Esophagus muscularis mucosa (tissue), 4 donors: ENCODE data around the gene LITAF.
"Not testable (repeated sequence)": the region's sequence is repeated elsewhere in the genome, so short reads cannot be mapped to it uniquely, and the experiment has no call there.

Experiments
- EP300 ChIP-seq: sonication (generic); formaldehyde crosslinking; IDR thresholded peaks from one replicate; pipeline ENCODE4 v1.6.1; 2017; ENCODE audit warnings: antibody characterized with exemption
- POLR2A ChIP-seq: fragments of 450-650 bp; IDR thresholded peaks from one replicate; pipeline ENCODE4 v1.6.1; 2017; ENCODE audit warnings: antibody characterized with exemption, moderate library complexity, mild to moderate bottlenecking, low read depth
- POLR2AphosphoS5 ChIP-seq, 2 donors: sonication (generic); formaldehyde crosslinking; IDR thresholded peaks; one replicate each; pipeline ENCODE4 v1.6.1; 2017; ENCODE audit warnings: antibody characterized with exemption in 2 of 2
- TF ChIP-seq, protein P1 (sequence below), 3 experiments: fragments of 200-600 bp in 2 of 3; fragments of 450-650 bp in 1 of 3; sonication (generic) in 2 of 3; IDR thresholded peaks; one replicate each; pipeline ENCODE4 v1.5.1; 2017 to 2019; ENCODE audit warnings: antibody characterized with exemption in 3 of 3, mild to moderate bottlenecking in 2 of 3, moderate library complexity in 1 of 3

DNA sequence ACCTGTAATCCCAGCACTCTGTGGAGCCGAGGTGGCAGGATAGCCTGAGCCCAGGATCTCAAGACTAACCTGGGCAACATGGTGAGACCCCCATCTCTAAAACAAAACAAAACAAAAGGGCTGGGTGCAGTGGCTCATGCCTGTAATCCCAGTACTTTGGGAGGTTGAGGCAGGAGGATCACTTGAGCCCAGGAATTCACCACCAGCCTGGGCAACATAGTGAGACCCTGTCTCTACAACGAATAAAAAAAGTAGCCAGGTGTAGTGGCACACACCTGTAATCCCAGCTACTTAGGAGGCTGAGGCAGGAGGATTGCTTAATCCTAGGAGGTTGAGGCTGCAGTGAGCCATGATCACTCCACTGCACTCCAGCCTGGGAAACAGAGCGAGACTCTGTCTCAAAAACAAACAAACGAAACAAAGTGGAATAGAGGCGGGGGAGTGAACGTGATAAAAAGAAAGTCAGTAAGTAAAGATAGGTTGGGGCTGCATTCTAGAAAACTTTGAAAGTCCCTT is 28.4 kb downstream of the LITAF start:
- TF ChIP-seq POLR2A; EP300; POLR2AphosphoS5 (IDR thresholded peaks at IDR 0.05): not testable (repeated sequence)
- TF ChIP-seq, protein P1, sequence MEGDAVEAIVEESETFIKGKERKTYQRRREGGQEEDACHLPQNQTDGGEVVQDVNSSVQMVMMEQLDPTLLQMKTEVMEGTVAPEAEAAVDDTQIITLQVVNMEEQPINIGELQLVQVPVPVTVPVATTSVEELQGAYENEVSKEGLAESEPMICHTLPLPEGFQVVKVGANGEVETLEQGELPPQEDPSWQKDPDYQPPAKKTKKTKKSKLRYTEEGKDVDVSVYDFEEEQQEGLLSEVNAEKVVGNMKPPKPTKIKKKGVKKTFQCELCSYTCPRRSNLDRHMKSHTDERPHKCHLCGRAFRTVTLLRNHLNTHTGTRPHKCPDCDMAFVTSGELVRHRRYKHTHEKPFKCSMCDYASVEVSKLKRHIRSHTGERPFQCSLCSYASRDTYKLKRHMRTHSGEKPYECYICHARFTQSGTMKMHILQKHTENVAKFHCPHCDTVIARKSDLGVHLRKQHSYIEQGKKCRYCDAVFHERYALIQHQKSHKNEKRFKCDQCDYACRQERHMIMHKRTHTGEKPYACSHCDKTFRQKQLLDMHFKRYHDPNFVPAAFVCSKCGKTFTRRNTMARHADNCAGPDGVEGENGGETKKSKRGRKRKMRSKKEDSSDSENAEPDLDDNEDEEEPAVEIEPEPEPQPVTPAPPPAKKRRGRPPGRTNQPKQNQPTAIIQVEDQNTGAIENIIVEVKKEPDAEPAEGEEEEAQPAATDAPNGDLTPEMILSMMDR (IDR thresholded peaks at IDR 0.05): not testable (repeated sequence)
